ENCODE measurements around the gene ANKRD9. TPM values are rescaled to one million over a fixed set of nuclear protein-coding genes. Genes with fewer than 3 reads are reported as not detected.

Gene ANKRD9
- total RNA-seq, 1 donor from 2014 or later: 13.4 TPM

Other genes starting within 250 kb of the ANKRD9 start
- gene MOK, start 204.6 kb downstream of the ANKRD9 start, total RNA-seq: 6.0 and 7.0 TPM in 2 replicates
- gene ZNF839, start 190.0 kb downstream of the ANKRD9 start, total RNA-seq: 17.7 and 19.5 TPM in 2 replicates
- gene CINP, start 146.9 kb downstream of the ANKRD9 start, total RNA-seq: 39.6 and 42.5 TPM in 2 replicates
- 9.5 and 10.1 TPM in 2 replicates for gene TECPR2, start 146.8 kb downstream of the ANKRD9 start, total RNA-seq
- 23.9 and 25.2 TPM in 2 replicates for gene RCOR1, start 82.9 kb upstream of the ANKRD9 start, total RNA-seq